HG02852 (cell line): Measurements from ENCODE around the gene SLC5A10.
"Not testable (repeated sequence)": the region's sequence is repeated elsewhere in the genome, so short reads cannot be mapped to it uniquely, and the experiment has no call there.

Experiments
- ATAC-seq: cut with Tn5 transposase; IDR thresholded peaks from one replicate; pipeline ENCODE4 v1.9.1; 2021; ENCODE audit warnings: mild to moderate bottlenecking, moderate library complexity; ENCODE audit not compliant: unreplicated experiment

SLC5A10 gene

GRCh38 chr17:18946536-18946935 lies 5.4 kb upstream of the SLC5A10 start:
- no peak for ATAC-seq

GRCh38 chr17:18947866-18948265 lies 4.1 kb upstream of the SLC5A10 start:
- no peak for ATAC-seq

GRCh38 chr17:18948476-18949006 lies 3.4 kb upstream of the SLC5A10 start:
- no peak for ATAC-seq

- ATAC-seq, result no peak
Measured at GRCh38 chr17:18949566-18949965, 2.4 kb upstream of the SLC5A10 start.

GRCh38 chr17:18950346-18950745 lies 1.6 kb upstream of the SLC5A10 start:
- no peak for ATAC-seq

GRCh38 chr17:18950944-18951905 lies 740 bp upstream of the SLC5A10 start:
- no peak for ATAC-seq

GRCh38 chr17:18953231-18953728 lies 1.3 kb downstream of the SLC5A10 start:
- ATAC-seq, result no peak

GRCh38 chr17:18954321-18954720 lies 2.4 kb downstream of the SLC5A10 start:
- no peak for ATAC-seq

GRCh38 chr17:18955009-18955408 lies 3.0 kb downstream of the SLC5A10 start:
- ATAC-seq, result no peak

- not testable (repeated sequence) for ATAC-seq
Measured at GRCh38 chr17:18956021-18956420, 4.1 kb downstream of the SLC5A10 start.

GRCh38 chr17:18956581-18956980 lies 4.6 kb downstream of the SLC5A10 start:
- ATAC-seq, result no peak

GRCh38 chr17:18957831-18958230 lies 5.9 kb downstream of the SLC5A10 start:
- ATAC-seq, result no peak

- ATAC-seq, result no peak
Measured at GRCh38 chr17:18958611-18959010, 6.6 kb downstream of the SLC5A10 start.

- no peak for ATAC-seq
Measured at GRCh38 chr17:18959071-18959844, 7.3 kb downstream of the SLC5A10 start.

GRCh38 chr17:18959845-18960240 lies 7.9 kb downstream of the SLC5A10 start:
- ATAC-seq, result no peak

- no peak for ATAC-seq
Measured at GRCh38 chr17:18960241-18960665, 8.3 kb downstream of the SLC5A10 start.

GRCh38 chr17:18960803-18961511 lies 9.0 kb downstream of the SLC5A10 start:
- ATAC-seq, result peak; percentile 79

GRCh38 chr17:18961634-18962493 lies 9.9 kb downstream of the SLC5A10 start:
- no peak for ATAC-seq

- no peak for ATAC-seq
Measured at GRCh38 chr17:18962494-18962815, 10.5 kb downstream of the SLC5A10 start.
